ENCODE results near the gene MAST4.

DNA sequence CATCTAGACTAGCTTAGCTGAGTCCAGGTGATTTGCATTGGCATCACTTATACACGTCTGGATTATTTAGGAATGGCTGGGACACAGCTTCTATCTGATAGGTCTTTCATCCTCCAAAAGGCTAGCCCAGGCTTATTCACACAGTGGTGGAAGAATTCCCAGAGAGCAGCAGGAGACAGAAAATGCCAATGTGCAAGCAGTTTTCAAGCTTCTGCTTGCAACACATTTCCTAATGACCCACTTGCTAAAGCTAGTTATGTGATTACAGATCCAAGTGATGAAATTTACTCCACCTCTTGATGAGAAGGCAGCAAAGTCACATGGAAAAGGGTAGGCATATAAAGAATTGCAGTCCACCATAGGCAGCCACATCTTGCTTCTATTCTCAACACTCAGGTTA, 44.2 kb upstream of the MAST4 start:
- TF ChIP-seq, protein P1, sequence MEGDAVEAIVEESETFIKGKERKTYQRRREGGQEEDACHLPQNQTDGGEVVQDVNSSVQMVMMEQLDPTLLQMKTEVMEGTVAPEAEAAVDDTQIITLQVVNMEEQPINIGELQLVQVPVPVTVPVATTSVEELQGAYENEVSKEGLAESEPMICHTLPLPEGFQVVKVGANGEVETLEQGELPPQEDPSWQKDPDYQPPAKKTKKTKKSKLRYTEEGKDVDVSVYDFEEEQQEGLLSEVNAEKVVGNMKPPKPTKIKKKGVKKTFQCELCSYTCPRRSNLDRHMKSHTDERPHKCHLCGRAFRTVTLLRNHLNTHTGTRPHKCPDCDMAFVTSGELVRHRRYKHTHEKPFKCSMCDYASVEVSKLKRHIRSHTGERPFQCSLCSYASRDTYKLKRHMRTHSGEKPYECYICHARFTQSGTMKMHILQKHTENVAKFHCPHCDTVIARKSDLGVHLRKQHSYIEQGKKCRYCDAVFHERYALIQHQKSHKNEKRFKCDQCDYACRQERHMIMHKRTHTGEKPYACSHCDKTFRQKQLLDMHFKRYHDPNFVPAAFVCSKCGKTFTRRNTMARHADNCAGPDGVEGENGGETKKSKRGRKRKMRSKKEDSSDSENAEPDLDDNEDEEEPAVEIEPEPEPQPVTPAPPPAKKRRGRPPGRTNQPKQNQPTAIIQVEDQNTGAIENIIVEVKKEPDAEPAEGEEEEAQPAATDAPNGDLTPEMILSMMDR (conservative IDR thresholded peaks at IDR 0.05; ENCODE audit: low read length) = no peak
- TF ChIP-seq EZH2phosphoT487 (IDR thresholded peaks at IDR 0.05; ENCODE audit: borderline replicate concordance, low read depth, low read length) = no peak
